ENCODE data around the gene TBX3. TPM values are rescaled to one million over a fixed set of nuclear protein-coding genes. Genes with fewer than 3 reads are reported as not detected.

The TBX3 gene
- total RNA-seq, 1 donor from 2014 or later, result 0.96 TPM

GRCh38 chr12:114696443-114697242, 12.7 kb upstream of the TBX3 start:
- no peak overlapping the region for H3K27ac Mint-ChIP-seq (ENCODE audit: unreplicated experiment)
- H3K9me3 Mint-ChIP-seq, result no peaks in the 10 kb centered on the region
- no peaks in the 10 kb centered on the region for H3K36me3 Mint-ChIP-seq (ENCODE audit: low read depth)
- no peak for DNase-seq (ENCODE audit: low read depth, low spot score)
- TF ChIP-seq CTCF (conservative IDR thresholded peaks at IDR 0.05), result no peak
- H3K27me3 Mint-ChIP-seq (ENCODE audit: low read depth), result peaks cover 100% of the 10 kb centered on the region
- peaks cover 5% of the 10 kb centered on the region for H3K4me1 Mint-ChIP-seq
- no peak overlapping the region for H3K4me3 Mint-ChIP-seq

- H3K9me3 Mint-ChIP-seq, result no peaks in the 10 kb centered on the region
- H3K36me3 Mint-ChIP-seq (ENCODE audit: low read depth), result no peaks in the 10 kb centered on the region
- peaks cover 5% of the 10 kb centered on the region for H3K4me1 Mint-ChIP-seq
- no peak overlapping the region for H3K4me3 Mint-ChIP-seq
- TF ChIP-seq CTCF (conservative IDR thresholded peaks at IDR 0.05), result no peak
- DNase-seq (ENCODE audit: low read depth, low spot score), result no peak
- no peak overlapping the region for H3K27ac Mint-ChIP-seq (ENCODE audit: unreplicated experiment)
- H3K27me3 Mint-ChIP-seq (ENCODE audit: low read depth), result peaks cover 100% of the 10 kb centered on the region
Observed at GRCh38 chr12:114695305-114695592, 11.3 kb upstream of the TBX3 start.

GRCh38 chr12:114694436-114695304, 10.7 kb upstream of the TBX3 start:
- Mint-ChIP-seq H3K27me3 (ENCODE audit: low read depth) (peaks cover 100% of the 10 kb centered on the region), H3K4me1 (no peaks in the 10 kb centered on the region), H3K9me3 (no peaks in the 10 kb centered on the region), H3K36me3 (ENCODE audit: low read depth) (no peaks in the 10 kb centered on the region), H3K4me3 (no peak overlapping the region), H3K27ac (ENCODE audit: unreplicated experiment) (no peak overlapping the region)
- no peak for DNase-seq (ENCODE audit: low read depth, low spot score)
- no peak for TF ChIP-seq CTCF (conservative IDR thresholded peaks at IDR 0.05)

GRCh38 chr12:114693532-114693931, 9.6 kb upstream of the TBX3 start:
- Mint-ChIP-seq H3K36me3 (ENCODE audit: low read depth) (no peaks in the 10 kb centered on the region), H3K27ac (ENCODE audit: unreplicated experiment) (no peak overlapping the region), H3K4me1 (no peaks in the 10 kb centered on the region), H3K27me3 (ENCODE audit: low read depth) (peaks cover 100% of the 10 kb centered on the region), H3K4me3 (no peak overlapping the region), H3K9me3 (no peaks in the 10 kb centered on the region)
- no peak for DNase-seq (ENCODE audit: low read depth, low spot score)
- no peak for TF ChIP-seq CTCF (conservative IDR thresholded peaks at IDR 0.05)

GRCh38 chr12:114693059-114693531, 9.1 kb upstream of the TBX3 start:
- no peak for DNase-seq (ENCODE audit: low read depth, low spot score)
- H3K36me3 Mint-ChIP-seq (ENCODE audit: low read depth), result no peaks in the 10 kb centered on the region
- H3K27ac Mint-ChIP-seq (ENCODE audit: unreplicated experiment), result no peak overlapping the region
- H3K27me3 Mint-ChIP-seq (ENCODE audit: low read depth), result peaks cover 100% of the 10 kb centered on the region
- H3K9me3 Mint-ChIP-seq, result no peaks in the 10 kb centered on the region
- no peak overlapping the region for H3K4me3 Mint-ChIP-seq
- TF ChIP-seq CTCF (conservative IDR thresholded peaks at IDR 0.05), result no peak
- no peaks in the 10 kb centered on the region for H3K4me1 Mint-ChIP-seq
